Measurements from ENCODE around the gene STRBP.

STRBP gene

DNA sequence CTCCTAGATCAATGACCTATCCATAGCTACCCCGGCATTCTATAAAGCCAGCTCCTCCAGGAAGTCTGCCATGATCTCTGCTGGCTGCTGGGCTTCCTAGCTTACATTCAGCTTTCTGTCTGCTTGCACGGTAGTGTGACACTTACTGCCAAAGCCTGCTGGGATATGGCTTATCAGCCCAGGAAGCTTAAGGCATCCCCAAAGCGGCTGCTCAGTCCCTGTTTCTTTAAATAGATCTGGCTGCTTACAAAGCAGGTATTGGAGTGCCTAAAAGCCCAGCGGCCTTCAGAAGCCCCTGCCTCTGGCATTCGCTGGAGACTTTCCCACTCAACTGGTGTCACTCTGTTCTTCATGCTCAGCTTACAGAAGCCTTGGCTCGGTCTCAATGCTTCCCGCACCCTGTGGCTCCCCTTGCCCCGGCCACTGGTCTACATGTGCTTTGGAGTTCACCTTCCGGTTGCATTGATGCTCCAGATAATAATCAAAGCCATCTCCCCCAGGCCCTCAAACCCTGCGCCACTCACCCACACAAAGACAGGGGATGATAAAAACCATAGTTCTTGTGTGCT is 31.3 kb upstream of the STRBP start:
- DNase-seq (no peak), ATAC-seq (ENCODE audit: insufficient read depth, low read depth) (no peak)
- Histone ChIP-seq H3K4me1 (ENCODE audit: insufficient read depth, low read length) (no peaks in the 10 kb centered on the region), H3K27me3 (ENCODE audit: insufficient read depth, low read length, poor library complexity) (no peaks in the 10 kb centered on the region), H3K9me3 (ENCODE audit: insufficient read depth, low read length, severe bottlenecking) (no peaks in the 10 kb centered on the region), H3K27ac (ENCODE audit: low read length) (no peak overlapping the region), H3K4me2 (ENCODE audit: insufficient read depth, low read length) (no peak overlapping the region), H2AFZ (ENCODE audit: low read depth, low read length) (no peak overlapping the region), H3K4me3 (ENCODE audit: low read depth in 1 of 2, low read length in 2 of 2) (no peak overlapping the region), H4K20me1 (ENCODE audit: insufficient read depth, low read length) (no peaks in the 10 kb centered on the region), H3K9ac (ENCODE audit: low read depth, low read length) (no peak overlapping the region), H3K79me2 (ENCODE audit: insufficient read depth, low read length) (no peaks in the 10 kb centered on the region), H3K36me3 (ENCODE audit: insufficient read depth, low read length) (no peaks in the 10 kb centered on the region)
- TF ChIP-seq, protein P1, sequence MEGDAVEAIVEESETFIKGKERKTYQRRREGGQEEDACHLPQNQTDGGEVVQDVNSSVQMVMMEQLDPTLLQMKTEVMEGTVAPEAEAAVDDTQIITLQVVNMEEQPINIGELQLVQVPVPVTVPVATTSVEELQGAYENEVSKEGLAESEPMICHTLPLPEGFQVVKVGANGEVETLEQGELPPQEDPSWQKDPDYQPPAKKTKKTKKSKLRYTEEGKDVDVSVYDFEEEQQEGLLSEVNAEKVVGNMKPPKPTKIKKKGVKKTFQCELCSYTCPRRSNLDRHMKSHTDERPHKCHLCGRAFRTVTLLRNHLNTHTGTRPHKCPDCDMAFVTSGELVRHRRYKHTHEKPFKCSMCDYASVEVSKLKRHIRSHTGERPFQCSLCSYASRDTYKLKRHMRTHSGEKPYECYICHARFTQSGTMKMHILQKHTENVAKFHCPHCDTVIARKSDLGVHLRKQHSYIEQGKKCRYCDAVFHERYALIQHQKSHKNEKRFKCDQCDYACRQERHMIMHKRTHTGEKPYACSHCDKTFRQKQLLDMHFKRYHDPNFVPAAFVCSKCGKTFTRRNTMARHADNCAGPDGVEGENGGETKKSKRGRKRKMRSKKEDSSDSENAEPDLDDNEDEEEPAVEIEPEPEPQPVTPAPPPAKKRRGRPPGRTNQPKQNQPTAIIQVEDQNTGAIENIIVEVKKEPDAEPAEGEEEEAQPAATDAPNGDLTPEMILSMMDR (IDR thresholded peaks at IDR 0.05; ENCODE audit: borderline replicate concordance, extremely low read depth, low read length, poor library complexity, severe bottlenecking) = no peak
- TF ChIP-seq EZH2 (IDR thresholded peaks at IDR 0.05; ENCODE audit: borderline replicate concordance, low read depth, low read length, severe bottlenecking) = no peak

DNA sequence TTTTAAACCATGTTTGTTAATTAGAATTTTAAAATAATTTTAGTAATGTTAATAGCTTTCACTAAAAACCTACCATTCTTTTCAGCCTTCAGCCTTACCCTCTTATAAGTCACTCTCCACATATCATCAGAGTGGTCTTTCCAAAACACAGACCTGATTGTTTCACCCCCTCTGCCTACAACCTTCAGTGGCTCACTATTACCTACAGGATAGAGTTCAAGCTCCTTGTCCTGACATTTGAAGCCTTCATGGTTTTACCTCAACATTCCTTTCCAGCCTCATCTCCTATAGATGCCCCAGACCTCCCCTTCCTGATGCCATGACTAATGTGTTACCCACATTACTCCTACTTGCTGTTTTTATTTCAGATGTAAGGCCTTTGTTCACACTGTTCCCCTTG is 27.8 kb upstream of the STRBP start:
- Histone ChIP-seq H3K9ac (ENCODE audit: low read depth, low read length) (no peak overlapping the region), H3K4me2 (ENCODE audit: insufficient read depth, low read length) (no peak overlapping the region), H3K36me3 (ENCODE audit: insufficient read depth, low read length) (no peaks in the 10 kb centered on the region), H4K20me1 (ENCODE audit: insufficient read depth, low read length) (no peaks in the 10 kb centered on the region), H3K27ac (ENCODE audit: low read length) (no peak overlapping the region), H3K27me3 (ENCODE audit: insufficient read depth, low read length, poor library complexity) (no peaks in the 10 kb centered on the region), H3K4me3 (ENCODE audit: low read depth in 1 of 2, low read length in 2 of 2) (no peak overlapping the region), H3K4me1 (ENCODE audit: insufficient read depth, low read length) (no peaks in the 10 kb centered on the region), H3K9me3 (ENCODE audit: insufficient read depth, low read length, severe bottlenecking) (no peaks in the 10 kb centered on the region), H2AFZ (ENCODE audit: low read depth, low read length) (no peak overlapping the region), H3K79me2 (ENCODE audit: insufficient read depth, low read length) (no peaks in the 10 kb centered on the region)
- ATAC-seq (ENCODE audit: insufficient read depth, low read depth) (no peak), DNase-seq (no peak)
- no peak for TF ChIP-seq EZH2 (IDR thresholded peaks at IDR 0.05; ENCODE audit: borderline replicate concordance, low read depth, low read length, severe bottlenecking)
- TF ChIP-seq, protein P1 (IDR thresholded peaks at IDR 0.05; ENCODE audit: borderline replicate concordance, extremely low read depth, low read length, poor library complexity, severe bottlenecking) = no peak

DNA sequence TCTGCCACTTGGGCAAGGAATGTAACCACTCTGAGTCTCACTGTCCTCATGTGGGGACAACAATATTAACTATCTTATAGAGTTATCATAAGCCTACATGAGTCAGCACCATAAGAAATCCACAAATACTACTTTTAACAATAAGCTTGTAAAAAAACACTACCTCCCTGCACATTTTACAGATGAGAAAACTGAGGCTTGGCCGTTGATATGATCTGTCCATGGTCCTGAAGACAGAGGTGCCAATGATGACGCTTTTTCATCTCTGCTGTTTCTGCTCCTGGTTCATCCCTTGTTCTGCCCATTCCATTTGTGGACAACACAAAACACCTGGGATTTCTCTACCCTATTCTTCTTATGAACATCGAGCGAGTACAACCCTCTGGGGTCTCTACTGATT is 23.4 kb upstream of the STRBP start:
- H3K4me2 ChIP-seq (ENCODE audit: insufficient read depth, low read length) = no peak overlapping the region
- no peaks in the 10 kb centered on the region for H3K9me3 ChIP-seq (ENCODE audit: insufficient read depth, low read length, severe bottlenecking)
- TF ChIP-seq, protein P1 (IDR thresholded peaks at IDR 0.05; ENCODE audit: borderline replicate concordance, extremely low read depth, low read length, poor library complexity, severe bottlenecking) = no peak
- no peak for TF ChIP-seq EZH2 (IDR thresholded peaks at IDR 0.05; ENCODE audit: borderline replicate concordance, low read depth, low read length, severe bottlenecking)
- H4K20me1 ChIP-seq (ENCODE audit: insufficient read depth, low read length) = no peaks in the 10 kb centered on the region
- H3K9ac ChIP-seq (ENCODE audit: low read depth, low read length) = no peak overlapping the region
- no peak for ATAC-seq (ENCODE audit: insufficient read depth, low read depth)
- H3K79me2 ChIP-seq (ENCODE audit: insufficient read depth, low read length) = no peaks in the 10 kb centered on the region
- no peak for DNase-seq
- H3K36me3 ChIP-seq (ENCODE audit: insufficient read depth, low read length) = no peaks in the 10 kb centered on the region
- no peaks in the 10 kb centered on the region for H3K27me3 ChIP-seq (ENCODE audit: insufficient read depth, low read length, poor library complexity)
- no peak overlapping the region for H3K27ac ChIP-seq (ENCODE audit: low read length)
- H3K4me1 ChIP-seq (ENCODE audit: insufficient read depth, low read length) = no peaks in the 10 kb centered on the region
- H3K4me3 ChIP-seq (ENCODE audit: low read depth in 1 of 2, low read length in 2 of 2) = no peak overlapping the region
- no peak overlapping the region for H2AFZ ChIP-seq (ENCODE audit: low read depth, low read length)

DNA sequence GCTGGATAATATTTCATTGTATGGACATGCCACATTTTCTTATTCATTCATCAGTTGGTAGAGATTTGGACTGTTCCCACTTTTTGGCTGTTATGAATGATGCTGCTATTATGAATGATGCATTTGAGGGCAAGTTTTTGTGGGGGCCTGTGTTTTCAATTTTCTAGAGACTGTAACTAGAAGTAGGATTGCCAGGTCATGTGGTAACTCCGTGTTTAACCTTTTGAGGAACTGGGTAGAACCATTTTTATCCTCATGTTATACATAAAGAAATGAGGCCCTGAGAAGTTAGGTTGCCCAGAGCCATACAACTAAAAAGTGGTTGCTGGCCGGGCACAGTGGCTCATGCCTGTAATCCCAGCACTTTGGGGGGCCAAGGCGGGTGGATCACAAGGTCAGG is 22.4 kb upstream of the STRBP start:
- no peaks in the 10 kb centered on the region for H4K20me1 ChIP-seq (ENCODE audit: insufficient read depth, low read length)
- no peak for DNase-seq
- no peaks in the 10 kb centered on the region for H3K36me3 ChIP-seq (ENCODE audit: insufficient read depth, low read length)
- no peak for ATAC-seq (ENCODE audit: insufficient read depth, low read depth)
- no peak overlapping the region for H3K4me3 ChIP-seq (ENCODE audit: low read depth in 1 of 2, low read length in 2 of 2)
- TF ChIP-seq, protein P1 (IDR thresholded peaks at IDR 0.05; ENCODE audit: borderline replicate concordance, extremely low read depth, low read length, poor library complexity, severe bottlenecking) = no peak
- no peak for TF ChIP-seq EZH2 (IDR thresholded peaks at IDR 0.05; ENCODE audit: borderline replicate concordance, low read depth, low read length, severe bottlenecking)
- H2AFZ ChIP-seq (ENCODE audit: low read depth, low read length) = no peak overlapping the region
- H3K9me3 ChIP-seq (ENCODE audit: insufficient read depth, low read length, severe bottlenecking) = no peaks in the 10 kb centered on the region
- no peak overlapping the region for H3K4me2 ChIP-seq (ENCODE audit: insufficient read depth, low read length)
- H3K79me2 ChIP-seq (ENCODE audit: insufficient read depth, low read length) = no peaks in the 10 kb centered on the region
- no peak overlapping the region for H3K9ac ChIP-seq (ENCODE audit: low read depth, low read length)
- no peaks in the 10 kb centered on the region for H3K4me1 ChIP-seq (ENCODE audit: insufficient read depth, low read length)
- H3K27me3 ChIP-seq (ENCODE audit: insufficient read depth, low read length, poor library complexity) = peaks cover 2% of the 10 kb centered on the region
- no peak overlapping the region for H3K27ac ChIP-seq (ENCODE audit: low read length)
